ENCODE data around the gene CPNE1. TPM values are rescaled to one million over a fixed set of nuclear protein-coding genes. Genes with fewer than 3 reads are reported as not detected.

CPNE1 gene
- total RNA-seq, 1 experiment from 2014 or later: 333 TPM

- TF ChIP-seq CTCF (IDR thresholded peaks at IDR 0.05 in 2 of 3, conservative IDR thresholded peaks at IDR 0.05 in 1 of 3; ENCODE audit: borderline replicate concordance in 1 of 3, insufficient read depth in 1 of 3, low read depth in 2 of 3, low read length in 2 of 3): no peak
- no peak for TF ChIP-seq POLR2A (IDR thresholded peaks at IDR 0.05; ENCODE audit: borderline replicate concordance, extremely low read depth, insufficient read depth, insufficient read length)
- TF ChIP-seq JUND (IDR thresholded peaks at IDR 0.05): no peak
- TF ChIP-seq YY1 (IDR thresholded peaks at IDR 0.05; ENCODE audit: extremely low read depth, insufficient replicate concordance, low read depth, low read length): no peak
- no peak for TF ChIP-seq ZFX (IDR thresholded peaks at IDR 0.05)
- TF ChIP-seq ZNF274 (IDR thresholded peaks at IDR 0.05; ENCODE audit: low read depth, low read length): no peak
- no peak for TF ChIP-seq EZH2phosphoT487 (IDR thresholded peaks at IDR 0.05; ENCODE audit: borderline replicate concordance)
- TF ChIP-seq MAX (IDR thresholded peaks at IDR 0.05): no peak
- no peak for TF ChIP-seq EGR1 (IDR thresholded peaks at IDR 0.05; ENCODE audit: low read depth)
Measured at GRCh38 chr20:35648836-35649235, 15.9 kb downstream of the CPNE1 start (continued).

- H3K9ac ChIP-seq (ENCODE audit: low read length): no peak overlapping the region
- no peak overlapping the region for H3K4me2 ChIP-seq (ENCODE audit: low read length)
- CTCF ChIA-PET: no interaction called here
- H3K9me2 ChIP-seq (ENCODE audit: insufficient read depth): no peaks in the 10 kb centered on the region
- no peaks in the 10 kb centered on the region for H3K9me3 ChIP-seq (ENCODE audit: control insufficient read depth in 1 of 2, insufficient read depth in 1 of 2, low read depth in 1 of 2, low read length in 2 of 2)
- no peak overlapping the region for H2AFZ ChIP-seq (ENCODE audit: low read depth, low read length, poor library complexity, severe bottlenecking)
- intact Hi-C loops (cut with micrococcal nuclease): no loop called here
- ATAC-seq (no peak), DNase-seq (ENCODE audit: low read depth, low spot score) (no peak)
- H3K79me2 ChIP-seq (ENCODE audit: insufficient read depth, low read length): peaks cover 95% of the 10 kb centered on the region
- POLR2A ChIA-PET: no interaction called here
- no TSS peak for BruUV-seq (replicated peaks)
- TF ChIP-seq MAX (IDR thresholded peaks at IDR 0.05): no peak
- TF ChIP-seq SP1 (IDR thresholded peaks at IDR 0.05; ENCODE audit: low read depth): no peak
- TF ChIP-seq SRF (IDR thresholded peaks at IDR 0.05; ENCODE audit: low read depth): no peak
- no peak for TF ChIP-seq ZBTB33 (IDR thresholded peaks at IDR 0.05; ENCODE audit: extremely low read depth, insufficient replicate concordance, low read length)
- no peak for TF ChIP-seq EZH2phosphoT487 (IDR thresholded peaks at IDR 0.05; ENCODE audit: borderline replicate concordance)
- no peak for TF ChIP-seq CBX3 (IDR thresholded peaks at IDR 0.05; ENCODE audit: low read depth)
- no peak for TF ChIP-seq RAD21 (IDR thresholded peaks at IDR 0.05; ENCODE audit: low read depth)
- TF ChIP-seq CEBPB (IDR thresholded peaks at IDR 0.05; ENCODE audit: low read depth): no peak
- no peak for TF ChIP-seq ATF3 (IDR thresholded peaks at IDR 0.05)
- no peak for TF ChIP-seq EZH2 (IDR thresholded peaks at IDR 0.05)
- TF ChIP-seq ZNF274 (IDR thresholded peaks at IDR 0.05; ENCODE audit: low read depth, low read length): no peak
- no peak for TF ChIP-seq POLR2A (IDR thresholded peaks at IDR 0.05; ENCODE audit: borderline replicate concordance, extremely low read depth, insufficient read depth, insufficient read length)
- H3K4me3 ChIP-seq (replicated peaks in 1 of 2; ENCODE audit: low read depth in 1 of 2, low read length in 2 of 2): no peak overlapping the region
- no peaks in the 10 kb centered on the region for H3K4me1 ChIP-seq (ENCODE audit: control insufficient read depth in 1 of 2, insufficient read depth in 2 of 2, low read length in 2 of 2)
- RAD21 ChIA-PET (ENCODE audit: low non-redundant PET in 1 of 2, low total read pairs in 2 of 2, uncharacterized antibody in 2 of 2, unreplicated experiment in 2 of 2): no interaction called here
- H4K20me1 ChIP-seq (ENCODE audit: insufficient read depth): peaks cover 29% of the 10 kb centered on the region
- H3K27ac ChIP-seq (ENCODE audit: low read depth, low read length): no peak overlapping the region
- H3K36me3 ChIP-seq (ENCODE audit: control insufficient read depth in 1 of 2, insufficient read depth in 2 of 2, low read length in 2 of 2): peaks cover 0 to 10% of the 10 kb centered on the region in 2 experiments; a peak in 1 of 4 replicates
- no peaks in the 10 kb centered on the region for H3K27me3 ChIP-seq (ENCODE audit: insufficient read depth, low read length)
Measured at GRCh38 chr20:35644806-35645205, 19.9 kb downstream of the CPNE1 start.

Data from HCT116 (cell line).